PC-9 (cell line): ENCODE data around the gene CDKN1C. TPM values are rescaled to one million over a fixed set of nuclear protein-coding genes. Genes with fewer than 3 reads are reported as not detected.
A peak's percentile ranks its signal among the peaks of the same experiment; 100 is the strongest.

Experiments used
- BruUV-seq: library from RNA; stranded (reverse); fragments of 400-500 nt; replicated peaks from 2 replicates; lab custom pipeline; 2021; lab: Mats Ljungman, UMichigan
- CTCF ChIA-PET: fragments of 300-600 bp; sonication (Branson Sonifier 250); formaldehyde crosslinking; loops from one replicate; lab custom pipeline; 2022; ENCODE audit warnings: antibody characterized with exemption; lab: Charles Lee
- POLR2A ChIA-PET: fragments of 300-600 bp; sonication (Branson Sonifier 250); formaldehyde crosslinking; loops from one replicate; lab custom pipeline; 2022; ENCODE audit warnings: antibody characterized with exemption; ENCODE audit not compliant: unreplicated experiment; lab: Charles Lee
- DNase-seq, 2 experiments: peaks; one replicate each; pipeline versions ENCODE4 v3.0.0 to v3.0.0-alpha.2; 2015 to 2022; ENCODE audit warnings: mixed read lengths in 1 of 2
- H2AFZ ChIP-seq: fragments of 200-600 bp; sonication (generic); 2 replicates; pipeline ENCODE4 v1.8.1; 2017; ENCODE audit warnings: antibody characterized with exemption
- H3F3A ChIP-seq: fragments of 200-600 bp; sonication (generic); 2 replicates; pipeline ENCODE4 v1.8.1; 2017; ENCODE audit warnings: antibody characterized with exemption, mild to moderate bottlenecking, low read depth; ENCODE audit not compliant: insufficient read depth
- H3K27ac ChIP-seq: fragments of 200-600 bp; sonication (generic); 2 replicates; pipeline ENCODE4 v1.6.1; 2016; ENCODE audit warnings: mixed run types
- H3K27me3 ChIP-seq: fragments of 200-600 bp; sonication (generic); 2 replicates; pipeline ENCODE4 v1.6.1; 2016; ENCODE audit warnings: low read depth, mixed run types; ENCODE audit not compliant: insufficient read depth
- H3K36me3 ChIP-seq: fragments of 200-600 bp; sonication (generic); 2 replicates; pipeline ENCODE4 v1.6.1; 2016; ENCODE audit warnings: low read depth, mixed run types
- H3K4me1 ChIP-seq: fragments of 200-600 bp; sonication (generic); replicated peaks from 2 replicates; pipeline ENCODE4 v1.6.1; 2016; ENCODE audit warnings: mixed run types; ENCODE audit not compliant: insufficient read depth
- H3K4me2 ChIP-seq: fragments of 200-600 bp; sonication (generic); 2 replicates; pipeline ENCODE4 v1.6.1; 2017; ENCODE audit warnings: mixed run types
- H3K4me3 ChIP-seq: fragments of 200-600 bp; sonication (generic); 2 replicates; pipeline ENCODE4 v1.6.1; 2016; ENCODE audit warnings: mixed run types
- H3K79me2 ChIP-seq: fragments of 200-600 bp; sonication (generic); 2 replicates; pipeline ENCODE4 v1.6.1; 2017; ENCODE audit warnings: low read depth, mixed run types
- H3K9me2 ChIP-seq: fragments of 200-600 bp; sonication (generic); 2 replicates; pipeline ENCODE4 v1.8.1; 2017; ENCODE audit warnings: mild to moderate bottlenecking; ENCODE audit not compliant: insufficient read depth
- H3K9me3 ChIP-seq: fragments of 200-600 bp; sonication (generic); 2 replicates; pipeline ENCODE4 v1.8.1; 2016; ENCODE audit warnings: low read depth; ENCODE audit not compliant: insufficient read depth
- H4K20me1 ChIP-seq: fragments of 200-600 bp; sonication (generic); 2 replicates; pipeline ENCODE4 v1.8.1; 2017; ENCODE audit not compliant: insufficient read depth
- CTCF ChIP-seq: fragments of 200-600 bp; sonication (generic); conservative IDR thresholded peaks from 2 replicates; pipeline ENCODE4 v1.6.1; 2017; ENCODE audit warnings: mixed run types, antibody characterized with exemption, mild to moderate bottlenecking, moderate library complexity
- EZH2 ChIP-seq: fragments of 200-600 bp; sonication (generic); IDR thresholded peaks from 2 replicates; pipeline ENCODE4 v1.8.0; 2017; ENCODE audit warnings: antibody characterized with exemption, low read depth
- intact Hi-C: fragments of 100-400 bp; cut with micrococcal nuclease; formaldehyde crosslinking; loops from one replicate; pipeline ENCODE4 v1.10.0; 2022; ENCODE audit not compliant: unreplicated experiment
- total RNA-seq: library from RNA; stranded (reverse); gene quantifications from 2 replicates; pipeline ENCODE4 v1.2.3, GENCODE V29; 2021

Gene CDKN1C
- total RNA-seq, 1 experiment from 2014 or later = 5.1 TPM

GRCh38 chr11:2846056-2846455 is 39.5 kb downstream of the CDKN1C start:
- intact Hi-C loops = no loop called here
- no peak for TF ChIP-seq EZH2
- no peak for TF ChIP-seq CTCF
- Histone ChIP-seq H3K27ac (no peak overlapping the region), H3K9me3 (no peaks in the 10 kb centered on the region), H3K9me2 (no peaks in the 10 kb centered on the region), H3K27me3 (no peaks in the 10 kb centered on the region), H4K20me1 (no peaks in the 10 kb centered on the region), H3K4me3 (no peak overlapping the region), H2AFZ (no peak overlapping the region), H3K79me2 (no peaks in the 10 kb centered on the region), H3K36me3 (no peaks in the 10 kb centered on the region), H3K4me1 (no peaks in the 10 kb centered on the region), H3K4me2 (no peak overlapping the region), H3F3A (no peaks in the 10 kb centered on the region)
- peak in 1 of 2 experiments; percentile 18 for DNase-seq
- POLR2A ChIA-PET = no interaction called here
- no TSS peak for BruUV-seq
- CTCF ChIA-PET = no interaction called here

GRCh38 chr11:2844996-2845395 is 40.6 kb downstream of the CDKN1C start:
- Histone ChIP-seq H3K79me2 (no peaks in the 10 kb centered on the region), H3K4me2 (no peak overlapping the region), H4K20me1 (no peaks in the 10 kb centered on the region), H3F3A (no peaks in the 10 kb centered on the region), H3K27ac (no peak overlapping the region), H3K36me3 (no peaks in the 10 kb centered on the region), H3K9me3 (no peaks in the 10 kb centered on the region), H2AFZ (no peak overlapping the region), H3K4me1 (no peaks in the 10 kb centered on the region), H3K4me3 (no peak overlapping the region), H3K9me2 (no peaks in the 10 kb centered on the region), H3K27me3 (no peaks in the 10 kb centered on the region)
- TF ChIP-seq CTCF (no peak), EZH2 (no peak)
- intact Hi-C loops = no loop called here
- ChIA-PET CTCF (no interaction called here), POLR2A (no interaction called here)
- no peak for DNase-seq
- BruUV-seq = no TSS peak

- H3K27me3 ChIP-seq = no peaks in the 10 kb centered on the region
These were observed 41.3 kb downstream of the CDKN1C start for GRCh38 chr11:2844116-2844842.

More at GRCh38 chr11:2844116-2844842, 41.3 kb downstream of the CDKN1C start:
- ChIA-PET CTCF (no interaction called here), POLR2A (interaction anchor here (0.6 to 0.7 kb wide), 3 partner anchors 16 to 136 kb away, joined by 3 read pairs; no protein-coding TSS in a partner anchor)
- Histone ChIP-seq H3K4me1 (no peaks in the 10 kb centered on the region), H3K4me3 (no peak overlapping the region), H3K9me3 (no peaks in the 10 kb centered on the region), H3K27ac (no peak overlapping the region), H3K9me2 (no peaks in the 10 kb centered on the region), H3K36me3 (no peaks in the 10 kb centered on the region), H4K20me1 (no peaks in the 10 kb centered on the region), H3K79me2 (no peaks in the 10 kb centered on the region), H2AFZ (no peak overlapping the region), H3F3A (no peaks in the 10 kb centered on the region), H3K4me2 (no peak overlapping the region)
- peak in 1 of 2 experiments; percentile 42 for DNase-seq
- intact Hi-C loops = no loop called here
- no TSS peak for BruUV-seq
- TF ChIP-seq EZH2 (no peak), CTCF (no peak)
